ENCODE measurements around the gene SYNM. TPM values are rescaled to one million over a fixed set of nuclear protein-coding genes. Genes with fewer than 3 reads are reported as not detected.

SYNM gene
- polyA plus RNA-seq, 1 donor from 2014 or later, result 5.7 TPM

GRCh38 chr15:99135194-99135593 is 30.3 kb downstream of the SYNM start:
- Histone ChIP-seq H3K27ac (ENCODE audit: low read length) (no peak overlapping the region), H3K79me2 (replicated peaks; ENCODE audit: insufficient read depth, low read length) (no peaks in the 10 kb centered on the region), H3K9ac (ENCODE audit: low read length) (no peak overlapping the region), H3K36me3 (ENCODE audit: insufficient read depth, low read length) (no peaks in the 10 kb centered on the region), H3K9me3 (ENCODE audit: low read length) (no peaks in the 10 kb centered on the region), H3K27me3 (ENCODE audit: insufficient read depth, low read depth, low read length) (no peaks in the 10 kb centered on the region), H3F3A (ENCODE audit: insufficient read depth, low read length, poor library complexity, severe bottlenecking) (no peaks in the 10 kb centered on the region), H3K9me2 (ENCODE audit: insufficient read depth, low read length) (no peaks in the 10 kb centered on the region), H4K20me1 (ENCODE audit: insufficient read depth) (no peaks in the 10 kb centered on the region), H2AFZ (ENCODE audit: low read depth, low read length) (no peak overlapping the region), H3K4me3 (ENCODE audit: low read length) (no peak overlapping the region), H3K4me2 (ENCODE audit: low read length) (no peak overlapping the region)
- no peak for TF ChIP-seq MXI1 (conservative IDR thresholded peaks at IDR 0.05; ENCODE audit: poor library complexity, severe bottlenecking)
- TF ChIP-seq SMC3 (conservative IDR thresholded peaks at IDR 0.05; ENCODE audit: poor library complexity), result no peak
- TF ChIP-seq RAD21 (conservative IDR thresholded peaks at IDR 0.05), result no peak
- no peak for TF ChIP-seq TAF1 (IDR thresholded peaks at IDR 0.05; ENCODE audit: low read depth)
- no peak for TF ChIP-seq REST (IDR thresholded peaks at IDR 0.05; ENCODE audit: borderline replicate concordance)
- TF ChIP-seq EP300 (conservative IDR thresholded peaks at IDR 0.05; ENCODE audit: poor library complexity, severe bottlenecking), result no peak
- no peak for TF ChIP-seq EZH2 (IDR thresholded peaks at IDR 0.05; ENCODE audit: borderline replicate concordance, insufficient read depth, low read length, poor library complexity, severe bottlenecking)

GRCh38 chr15:99137111-99137546 is 32.2 kb downstream of the SYNM start:
- no peaks in the 10 kb centered on the region for H3K79me2 ChIP-seq (replicated peaks; ENCODE audit: insufficient read depth, low read length)
- H3K9ac ChIP-seq (ENCODE audit: low read length), result no peak overlapping the region
- H2AFZ ChIP-seq (ENCODE audit: low read depth, low read length), result no peak overlapping the region
- no peaks in the 10 kb centered on the region for H3F3A ChIP-seq (ENCODE audit: insufficient read depth, low read length, poor library complexity, severe bottlenecking)
- no peak overlapping the region for H3K4me3 ChIP-seq (ENCODE audit: low read length)
- TF ChIP-seq POLR2AphosphoS5 (IDR thresholded peaks at IDR 0.05) (no peak), EP300 (conservative IDR thresholded peaks at IDR 0.05; ENCODE audit: poor library complexity, severe bottlenecking) (no peak), CTCF (IDR thresholded peaks at IDR 0.05; ENCODE audit: poor library complexity, severe bottlenecking) (no peak), SMC3 (conservative IDR thresholded peaks at IDR 0.05; ENCODE audit: poor library complexity) (no peak), REST (IDR thresholded peaks at IDR 0.05; ENCODE audit: borderline replicate concordance) (no peak), RAD21 (conservative IDR thresholded peaks at IDR 0.05) (no peak), EZH2 (IDR thresholded peaks at IDR 0.05; ENCODE audit: borderline replicate concordance, insufficient read depth, low read length, poor library complexity, severe bottlenecking) (no peak), MXI1 (conservative IDR thresholded peaks at IDR 0.05; ENCODE audit: poor library complexity, severe bottlenecking) (no peak), TAF1 (IDR thresholded peaks at IDR 0.05; ENCODE audit: low read depth) (no peak)
- no peaks in the 10 kb centered on the region for H4K20me1 ChIP-seq (ENCODE audit: insufficient read depth)
- no peaks in the 10 kb centered on the region for H3K36me3 ChIP-seq (ENCODE audit: insufficient read depth, low read length)
- no peak overlapping the region for H3K4me2 ChIP-seq (ENCODE audit: low read length)
- H3K27ac ChIP-seq (ENCODE audit: low read length), result no peak overlapping the region
- no peaks in the 10 kb centered on the region for H3K9me2 ChIP-seq (ENCODE audit: insufficient read depth, low read length)
- H3K9me3 ChIP-seq (ENCODE audit: low read length), result no peaks in the 10 kb centered on the region
- no peaks in the 10 kb centered on the region for H3K27me3 ChIP-seq (ENCODE audit: insufficient read depth, low read depth, low read length)
